IPS-18a (cell line): ENCODE results near the gene OTOR.

ENCODE experiments used
- H3K27ac ChIP-seq: one replicate; pipeline ENCODE4 v1.5.1; 2013; ENCODE audit warnings: low read length
- H3K27me3 ChIP-seq: one replicate; pipeline ENCODE4 v1.6.1; 2013; ENCODE audit warnings: mild to moderate bottlenecking, low read length; ENCODE audit not compliant: control insufficient read depth, insufficient read depth
- H3K36me3 ChIP-seq: one replicate; pipeline ENCODE4 v1.6.1; 2013; ENCODE audit warnings: low read depth, low read length; ENCODE audit not compliant: control insufficient read depth
- H3K4me1 ChIP-seq: one replicate; pipeline ENCODE4 v1.6.1; 2013; ENCODE audit warnings: low read depth, low read length; ENCODE audit not compliant: control insufficient read depth
- H3K4me3 ChIP-seq: one replicate; pipeline ENCODE4 v1.5.1; 2013; ENCODE audit warnings: low read length
- H3K9ac ChIP-seq: one replicate; pipeline ENCODE4 v1.6.1; 2013; ENCODE audit warnings: mild to moderate bottlenecking, low read length, moderate library complexity
- H3K9me3 ChIP-seq: one replicate; pipeline ENCODE4 v1.6.1; 2013; ENCODE audit warnings: low read depth, low read length; ENCODE audit not compliant: control insufficient read depth

The OTOR gene

DNA sequence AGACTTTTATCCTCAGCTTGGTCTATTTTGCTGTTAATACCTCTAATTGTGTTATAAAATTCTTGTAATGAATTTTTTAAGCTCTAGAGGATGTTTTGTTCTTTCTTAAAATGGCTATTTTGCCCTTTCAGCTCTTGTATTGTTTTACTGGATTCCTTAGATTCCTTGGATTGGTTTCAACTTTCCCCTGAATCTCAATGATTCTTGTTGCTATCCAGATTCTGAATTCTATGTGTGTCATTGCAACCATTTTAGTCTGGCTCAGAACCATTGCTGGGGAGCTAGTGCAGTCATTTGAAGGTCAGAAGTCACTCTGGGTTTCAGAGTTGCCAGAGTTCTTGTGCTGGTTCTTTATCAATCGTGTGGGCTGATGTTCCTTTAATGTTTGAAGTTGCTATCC is 37.1 kb downstream of the OTOR start:
- Histone ChIP-seq H3K27ac (no peak overlapping the region), H3K4me3 (no peak overlapping the region), H3K4me1 (no peaks in the 10 kb centered on the region), H3K9ac (no peak overlapping the region), H3K27me3 (no peaks in the 10 kb centered on the region), H3K9me3 (no peaks in the 10 kb centered on the region), H3K36me3 (no peaks in the 10 kb centered on the region)
